GM21515 (cell line): ENCODE results near the gene ADAM22.
A peak's percentile ranks its signal among the peaks of the same experiment; 100 is the strongest.

Source experiments
- ATAC-seq: cut with Tn5 transposase; IDR thresholded peaks from one replicate; pipeline ENCODE4 v1.9.1; 2021; ENCODE audit not compliant: unreplicated experiment

Gene ADAM22

DNA sequence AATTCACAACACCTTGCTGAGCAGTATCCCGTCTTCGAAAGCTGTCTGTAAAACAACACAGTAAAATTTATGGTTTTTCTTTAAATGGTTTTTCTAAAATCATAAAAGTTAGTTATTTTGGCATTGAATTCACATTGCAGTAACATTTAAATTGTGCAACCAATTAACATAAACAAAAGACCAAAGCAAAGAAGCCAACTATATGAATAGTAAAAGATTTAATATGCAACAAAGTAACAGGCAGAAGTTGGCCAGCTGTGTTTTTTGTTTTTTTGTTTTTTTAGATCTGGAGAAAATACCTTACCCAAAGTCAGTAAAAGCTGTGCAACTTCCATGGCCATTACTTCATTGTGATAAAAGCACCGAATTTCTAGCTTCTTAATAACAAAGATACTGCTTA lies 274.5 kb downstream of the ADAM22 start:
- ATAC-seq, result no peak

DNA sequence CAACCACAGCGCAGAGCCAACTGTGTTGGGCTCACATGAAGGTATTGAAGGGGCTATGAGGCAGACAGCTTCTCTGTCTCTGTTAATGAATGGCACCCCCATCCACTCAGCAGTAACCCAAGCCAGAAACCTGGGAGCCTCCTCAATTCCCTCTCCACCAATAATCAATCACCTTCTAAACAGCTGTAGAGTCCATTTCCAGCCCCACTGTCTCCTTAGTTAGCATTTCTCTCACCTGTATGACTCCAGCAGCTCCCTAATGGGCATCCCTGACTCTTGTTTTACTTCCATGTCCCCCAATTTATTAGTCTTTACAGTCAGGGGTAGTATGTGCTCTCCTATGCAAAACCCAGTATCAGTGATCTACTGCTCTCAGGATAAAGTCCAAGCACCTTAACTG lies 278.9 kb downstream of the ADAM22 start:
- no peak for ATAC-seq

GRCh38 chr7:88214456-88214855 lies 280.4 kb downstream of the ADAM22 start:
- ATAC-seq, result no peak

DNA sequence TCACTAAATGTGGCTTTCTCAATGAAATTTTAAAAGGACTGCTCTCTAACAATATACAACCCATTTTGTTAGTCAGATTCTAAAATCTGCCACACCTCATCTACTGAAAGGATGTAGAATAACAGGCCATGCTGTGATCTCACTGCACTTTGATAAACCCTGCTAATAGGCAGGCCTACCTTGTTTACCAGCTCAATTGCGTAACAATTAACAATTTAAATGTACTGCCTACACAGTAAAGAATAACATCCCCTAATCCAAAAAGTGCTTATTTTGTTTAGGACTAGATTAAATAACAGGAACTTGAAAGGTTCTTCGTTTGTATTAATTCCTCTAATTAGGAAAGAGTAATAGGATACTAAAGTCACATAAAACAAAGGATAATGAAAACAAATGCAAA lies 281.2 kb downstream of the ADAM22 start:
- no peak for ATAC-seq

GRCh38 chr7:88216276-88216675 lies 282.2 kb downstream of the ADAM22 start:
- ATAC-seq, result no peak

- ATAC-seq, result peak; percentile 78
Measured at GRCh38 chr7:88217675-88218428, 283.8 kb downstream of the ADAM22 start.

DNA sequence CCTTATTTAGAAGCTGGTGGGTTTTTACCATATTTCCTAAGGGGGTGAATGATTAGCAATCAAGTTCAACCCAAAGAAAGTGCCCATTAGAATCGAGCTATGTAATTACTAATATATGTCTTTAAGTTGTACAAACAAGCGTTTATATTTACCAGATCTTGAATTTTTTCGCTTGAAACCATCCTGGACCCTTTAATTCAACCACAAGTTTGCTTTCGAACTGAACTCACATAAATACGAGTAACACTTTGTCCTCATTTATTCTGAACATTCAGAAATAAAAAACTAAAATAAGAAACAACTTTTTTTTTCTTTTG lies 284.3 kb downstream of the ADAM22 start:
- no peak for ATAC-seq

DNA sequence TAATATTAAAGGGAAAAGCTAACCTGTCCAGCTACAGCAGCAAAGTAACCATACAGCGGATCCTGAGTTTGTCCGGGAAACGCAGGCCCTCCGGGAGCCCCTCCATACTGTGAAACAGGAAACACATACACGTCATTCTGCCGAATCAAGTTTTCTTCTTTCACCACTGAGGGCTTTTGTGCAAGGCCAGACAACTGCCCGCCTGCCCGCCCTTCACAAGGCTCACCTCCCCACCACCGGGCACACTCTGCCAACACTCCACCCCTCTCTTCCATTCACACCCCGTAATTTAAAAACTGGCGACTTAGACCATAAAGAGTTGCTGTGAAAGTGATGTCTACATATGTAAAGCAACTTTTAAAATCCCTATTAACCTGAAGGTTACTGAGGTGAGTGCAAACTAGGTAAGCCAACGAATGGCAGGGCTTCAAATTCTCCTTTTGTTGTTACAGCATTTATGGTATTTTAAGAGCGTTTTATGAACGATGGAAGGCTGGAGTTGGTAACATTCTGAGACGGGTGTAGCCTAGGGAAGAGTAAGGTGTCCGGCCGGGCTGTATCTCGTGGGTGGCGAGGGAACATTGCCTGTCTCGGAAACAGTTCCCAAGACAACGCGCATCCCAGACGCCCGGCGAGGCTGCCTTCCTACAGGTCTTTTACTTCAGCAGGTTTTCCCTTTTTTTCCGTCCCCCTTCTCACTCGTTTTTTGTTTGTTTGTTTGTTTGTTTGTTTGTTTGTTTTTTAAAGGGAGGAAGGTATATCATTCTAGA lies 285.0 kb downstream of the ADAM22 start:
- peak; percentile 31 for ATAC-seq

DNA sequence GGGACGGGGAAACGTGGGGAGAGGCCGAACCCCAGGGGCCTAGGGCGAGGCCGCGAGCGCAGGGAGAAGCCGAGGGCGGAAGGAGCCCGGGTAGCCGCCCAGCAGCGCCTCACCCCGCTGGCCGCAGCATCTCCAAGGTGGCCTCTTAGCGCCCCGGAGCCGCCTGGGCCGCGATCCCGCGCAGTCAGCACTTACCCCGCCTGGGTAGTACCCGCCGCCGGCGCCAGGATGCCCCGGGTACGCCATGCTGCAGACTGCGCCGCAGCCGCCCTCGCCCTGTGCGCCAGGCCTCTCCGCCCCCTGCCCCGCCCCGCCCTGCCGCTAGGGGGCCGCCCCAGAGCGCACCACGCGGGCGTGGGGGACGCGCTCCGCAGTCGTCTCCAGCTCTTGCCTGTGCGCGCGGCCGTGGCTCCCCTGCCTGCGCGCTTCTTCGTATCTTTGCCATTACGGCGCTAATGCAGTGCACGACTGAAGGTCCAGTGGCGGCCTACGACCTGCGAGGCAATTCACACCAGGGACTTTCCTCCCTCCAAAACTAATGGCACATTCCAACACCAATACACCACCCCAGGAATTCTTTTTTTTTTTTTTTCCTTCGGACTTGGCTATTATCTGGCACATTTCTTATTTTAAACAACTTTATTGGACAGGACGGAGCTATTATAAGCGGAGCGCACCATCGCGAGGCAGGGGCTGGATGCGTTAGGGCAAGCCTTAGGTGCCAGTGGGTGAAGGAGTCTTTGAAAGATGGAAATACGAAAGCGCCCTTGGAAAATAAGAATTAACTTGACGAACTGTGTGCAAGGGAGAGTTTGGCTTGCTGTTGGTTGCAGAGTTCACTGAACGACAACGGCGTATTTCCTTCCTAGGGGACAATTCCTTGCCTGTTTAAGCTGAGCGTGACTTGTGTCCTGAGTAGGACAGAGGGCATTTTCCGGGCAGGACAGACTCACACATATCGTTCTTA lies 286.0 kb downstream of the ADAM22 start, which contains the start of gene SRI:
Gene SRI (minus strand): TSS at position 258 of the 967 bp plus-strand sequence. CDS start 12 bp downstream, at position 246.
- peak; percentile 70 for ATAC-seq

GRCh38 chr7:88223265-88223664 lies 289.2 kb downstream of the ADAM22 start:
- no peak for ATAC-seq

DNA sequence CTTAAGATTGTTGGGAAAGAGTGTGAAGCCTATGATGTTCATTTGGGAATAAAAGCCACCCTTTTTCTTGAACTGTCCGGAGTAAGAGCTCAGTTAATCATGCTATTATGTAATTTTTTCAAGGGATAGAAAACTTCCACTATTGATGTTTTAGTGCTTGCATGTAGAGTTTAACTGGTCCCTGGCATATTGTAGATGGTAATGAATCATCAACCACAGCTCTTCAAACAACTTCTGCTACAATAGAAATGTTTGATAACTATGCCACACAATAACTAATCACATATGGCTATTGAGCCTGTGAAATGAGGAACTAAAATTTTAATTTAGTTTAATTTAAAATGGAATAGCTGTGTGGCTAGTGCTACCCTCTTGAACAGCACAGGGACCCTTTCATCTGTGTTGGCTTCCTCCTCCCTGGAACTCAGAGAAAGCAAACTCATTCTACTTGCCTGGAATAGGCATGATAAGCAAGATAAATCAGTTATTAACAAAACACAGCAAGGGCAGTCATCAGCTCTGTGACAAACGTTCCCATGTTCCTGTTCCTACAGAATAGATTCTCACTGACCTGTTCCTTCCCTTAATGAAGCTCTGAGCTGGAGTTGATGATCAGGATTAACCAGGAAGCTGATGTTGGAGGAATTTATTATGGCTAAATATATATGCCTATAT lies 290.7 kb downstream of the ADAM22 start:
- ATAC-seq, result no peak

DNA sequence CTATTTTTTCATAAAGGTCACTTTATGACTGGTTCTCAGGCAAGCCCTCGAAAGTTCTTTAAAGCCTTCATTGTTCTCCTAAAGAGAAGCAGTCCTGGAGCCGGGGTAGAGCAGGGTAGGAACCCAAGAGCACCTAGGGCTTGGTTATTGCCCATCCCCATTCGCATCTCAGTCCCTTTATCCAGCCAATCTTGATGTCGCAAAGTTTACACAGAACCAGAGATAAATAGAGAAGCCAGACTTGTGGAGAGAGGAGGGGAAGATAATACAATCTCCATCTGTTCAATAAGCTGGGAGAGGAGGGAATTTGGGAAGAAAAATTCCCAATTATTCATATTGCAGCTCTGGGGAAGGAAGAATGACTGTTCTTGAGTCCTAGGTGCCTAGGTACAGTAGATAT lies 292.1 kb downstream of the ADAM22 start:
- no peak for ATAC-seq

- ATAC-seq, result no peak
Measured at GRCh38 chr7:88226886-88227516, 292.9 kb downstream of the ADAM22 start.

GRCh38 chr7:88229302-88229995 lies 295.4 kb downstream of the ADAM22 start:
- ATAC-seq, result no peak

DNA sequence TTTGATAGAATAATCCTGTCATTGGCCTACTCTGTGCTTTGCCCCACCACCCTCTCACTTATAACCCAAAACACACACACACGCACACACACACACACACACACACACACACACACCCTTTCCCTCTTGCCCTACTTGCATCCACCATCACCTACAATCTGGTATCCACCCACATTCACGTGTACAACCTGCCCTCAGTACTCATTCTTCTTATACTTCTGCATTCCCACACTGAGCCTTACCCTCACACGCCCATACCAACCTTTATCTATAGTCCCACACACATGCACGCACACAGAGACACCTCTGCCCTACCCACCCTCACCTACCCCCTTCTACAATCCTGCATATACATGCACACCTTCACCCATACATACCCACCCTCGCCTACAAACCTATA lies 296.6 kb downstream of the ADAM22 start:
- no peak for ATAC-seq

DNA sequence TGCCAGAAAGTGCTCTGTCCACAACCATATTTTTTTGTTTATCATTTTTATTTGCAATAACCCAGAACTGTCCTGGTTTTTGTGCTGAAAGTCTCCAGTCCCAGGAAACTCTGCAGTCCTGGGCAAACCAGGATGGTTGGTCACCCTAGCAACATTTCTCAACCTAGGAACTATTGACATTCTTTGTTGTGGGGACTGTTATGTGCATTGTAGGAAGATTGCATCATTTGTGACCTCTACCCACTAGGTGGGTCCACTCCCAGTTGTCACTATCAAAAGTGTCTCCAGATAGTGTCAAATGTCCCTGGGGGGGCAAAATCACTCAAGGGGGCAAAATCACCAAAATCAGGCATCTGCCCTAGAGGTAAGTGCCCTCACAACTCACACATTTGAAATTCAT lies 299.8 kb downstream of the ADAM22 start:
- no peak for ATAC-seq

DNA sequence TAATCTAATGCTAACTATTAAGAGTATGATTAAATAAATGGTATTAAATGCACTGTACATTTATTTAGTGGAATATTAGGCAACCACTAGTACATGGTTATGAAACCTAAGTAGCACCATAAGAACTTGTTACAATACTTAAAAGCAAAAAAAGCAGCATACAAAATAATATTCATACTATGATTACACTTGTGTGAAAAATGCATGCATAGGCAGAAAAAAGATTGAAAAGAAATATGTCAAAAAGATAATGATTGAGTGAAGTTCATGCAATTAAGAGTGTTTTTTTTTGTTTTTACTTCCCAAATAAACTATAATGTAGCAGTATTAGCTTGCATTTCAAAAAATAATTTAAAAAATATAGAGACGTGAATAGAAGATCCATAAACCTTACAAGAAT lies 305.8 kb downstream of the ADAM22 start:
- no peak for ATAC-seq

DNA sequence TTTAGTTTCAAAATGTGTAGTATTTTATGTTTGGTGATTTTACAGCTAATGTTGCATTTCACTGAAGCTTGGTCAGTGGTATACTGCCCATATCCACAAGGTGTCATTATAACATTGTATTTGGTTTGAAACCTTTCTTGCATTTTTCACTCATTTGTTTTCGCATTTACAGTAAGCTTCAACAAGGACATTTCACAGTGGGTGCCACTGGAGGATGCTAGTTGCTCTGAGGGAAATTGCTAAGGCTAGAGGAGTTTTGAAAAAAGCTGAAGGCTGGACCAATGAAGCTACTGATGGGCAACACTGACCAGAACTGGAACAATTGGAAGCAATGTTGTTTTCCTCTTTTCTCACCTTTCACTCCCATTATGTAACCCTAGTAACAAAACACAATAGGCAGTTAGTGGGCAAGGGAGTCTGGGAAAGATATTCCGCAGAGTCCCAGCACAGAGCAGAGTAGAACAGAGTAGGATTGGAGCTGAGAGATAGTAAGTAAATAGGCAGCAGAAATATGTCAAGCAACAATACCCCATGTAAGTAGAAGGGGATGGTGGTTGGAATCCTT lies 309.4 kb downstream of the ADAM22 start:
- peak; percentile 69 for ATAC-seq

- ATAC-seq, result no peak
Measured at GRCh38 chr7:88244258-88244657, 310.2 kb downstream of the ADAM22 start.
